Measurements from ENCODE around the gene AMZ1. TPM values are rescaled to one million over a fixed set of nuclear protein-coding genes. Genes with fewer than 3 reads are reported as not detected.

AMZ1 gene
- total and polyA plus RNA-seq, 2 experiments from 2014 or later: 3.4 to 5.9 TPM

- TF ChIP-seq EZH2phosphoT487 (IDR thresholded peaks at IDR 0.05; ENCODE audit: insufficient read depth, low read depth) (no peak), EZH2 (IDR thresholded peaks at IDR 0.05; ENCODE audit: insufficient read depth, poor library complexity, severe bottlenecking) (no peak)
- 73 to 76% methylated on average over 6 of the region's 6 CpGs for WGBS, 2 experiments (ENCODE audit: low coverage in 1 of 2, low lambda C conversion rate in 2 of 2, missing lambda C conversion rate in 2 of 2)
Measured at GRCh38 chr7:2644220-2644561, 43.8 kb upstream of the AMZ1 start.

GRCh38 chr7:2644562-2645273 is 43.3 kb upstream of the AMZ1 start:
- Histone ChIP-seq H3K36me3 (ENCODE audit: low read depth) (no peaks in the 10 kb centered on the region), H3K27me3 (replicated peaks; ENCODE audit: insufficient read depth) (no peaks in the 10 kb centered on the region), H2AFZ (no peak overlapping the region), H3K9me3 (ENCODE audit: low read depth) (no peaks in the 10 kb centered on the region), H3K4me1 (ENCODE audit: insufficient read depth) (peaks cover 21% of the 10 kb centered on the region), H3F3A (ENCODE audit: insufficient read depth) (0 out of 2 replicates have a peak, but pooled peaks cover 5% of the 10 kb centered on the region), H3K4me3 (no peak overlapping the region), H3K27ac (no peak overlapping the region), H3K79me2 (ENCODE audit: insufficient read depth) (peaks cover 11% of the 10 kb centered on the region), H3K4me2 (ENCODE audit: unreplicated experiment) (no peak overlapping the region), H4K20me1 (ENCODE audit: insufficient read depth) (no peaks in the 10 kb centered on the region), H3K9me2 (ENCODE audit: insufficient read depth) (no peaks in the 10 kb centered on the region), H3K9ac (no peak overlapping the region)
- DNase-seq: no peak
- in situ Hi-C loops (cut with MboI): no loop called here
- TF ChIP-seq EZH2 (IDR thresholded peaks at IDR 0.05; ENCODE audit: insufficient read depth, poor library complexity, severe bottlenecking) (no peak), EZH2phosphoT487 (IDR thresholded peaks at IDR 0.05; ENCODE audit: insufficient read depth, low read depth) (no peak)
- 80 to 84% methylated on average over 18 of the region's 18 CpGs for WGBS, 2 experiments (ENCODE audit: low coverage in 1 of 2, low lambda C conversion rate in 2 of 2, missing lambda C conversion rate in 2 of 2)

More at GRCh38 chr7:2644220-2644561, 43.8 kb upstream of the AMZ1 start:
- H3K9me2 ChIP-seq (ENCODE audit: insufficient read depth): no peaks in the 10 kb centered on the region
- DNase-seq: no peak
- no peaks in the 10 kb centered on the region for H3K36me3 ChIP-seq (ENCODE audit: low read depth)
- H3K27me3 ChIP-seq (replicated peaks; ENCODE audit: insufficient read depth): no peaks in the 10 kb centered on the region
- no peaks in the 10 kb centered on the region for H4K20me1 ChIP-seq (ENCODE audit: insufficient read depth)
- 0 out of 2 replicates have a peak, but pooled peaks cover 5% of the 10 kb centered on the region for H3F3A ChIP-seq (ENCODE audit: insufficient read depth)
- in situ Hi-C loops (cut with MboI): no loop called here
- H3K27ac ChIP-seq: no peak overlapping the region
- H3K9ac ChIP-seq: no peak overlapping the region
- H3K4me2 ChIP-seq (ENCODE audit: unreplicated experiment): no peak overlapping the region
- H2AFZ ChIP-seq: no peak overlapping the region
- peaks cover 23% of the 10 kb centered on the region for H3K4me1 ChIP-seq (ENCODE audit: insufficient read depth)
- peaks cover 16% of the 10 kb centered on the region for H3K79me2 ChIP-seq (ENCODE audit: insufficient read depth)
- no peaks in the 10 kb centered on the region for H3K9me3 ChIP-seq (ENCODE audit: low read depth)
- no peak overlapping the region for H3K4me3 ChIP-seq

GRCh38 chr7:2645274-2645868 is 42.6 kb upstream of the AMZ1 start:
- 83 to 86% methylated on average over 14 of the region's 14 CpGs for WGBS, 2 experiments (ENCODE audit: low coverage in 1 of 2, low lambda C conversion rate in 2 of 2, missing lambda C conversion rate in 2 of 2)
- in situ Hi-C loops (cut with MboI): no loop called here
- Histone ChIP-seq H3K36me3 (ENCODE audit: low read depth) (no peaks in the 10 kb centered on the region), H3K27ac (no peak overlapping the region), H3K79me2 (ENCODE audit: insufficient read depth) (peaks cover 4% of the 10 kb centered on the region), H3F3A (ENCODE audit: insufficient read depth) (0 out of 2 replicates have a peak, but pooled peaks cover 5% of the 10 kb centered on the region), H3K9me2 (ENCODE audit: insufficient read depth) (no peaks in the 10 kb centered on the region), H3K9me3 (ENCODE audit: low read depth) (no peaks in the 10 kb centered on the region), H4K20me1 (ENCODE audit: insufficient read depth) (no peaks in the 10 kb centered on the region), H3K9ac (no peak overlapping the region), H3K4me1 (ENCODE audit: insufficient read depth) (peaks cover 21% of the 10 kb centered on the region), H3K4me3 (no peak overlapping the region), H3K4me2 (ENCODE audit: unreplicated experiment) (no peak overlapping the region), H2AFZ (no peak overlapping the region), H3K27me3 (replicated peaks; ENCODE audit: insufficient read depth) (no peaks in the 10 kb centered on the region)
- DNase-seq: no peak
- no peak for TF ChIP-seq EZH2 (IDR thresholded peaks at IDR 0.05; ENCODE audit: insufficient read depth, poor library complexity, severe bottlenecking)
- TF ChIP-seq EZH2phosphoT487 (IDR thresholded peaks at IDR 0.05; ENCODE audit: insufficient read depth, low read depth): no peak

- H3K4me3 ChIP-seq: no peak overlapping the region
- TF ChIP-seq EZH2 (IDR thresholded peaks at IDR 0.05; ENCODE audit: insufficient read depth, poor library complexity, severe bottlenecking) (no peak), EZH2phosphoT487 (IDR thresholded peaks at IDR 0.05; ENCODE audit: insufficient read depth, low read depth) (no peak)
- no peaks in the 10 kb centered on the region for H3K9me2 ChIP-seq (ENCODE audit: insufficient read depth)
- no peak overlapping the region for H3K4me2 ChIP-seq (ENCODE audit: unreplicated experiment)
- no peak overlapping the region for H3K27ac ChIP-seq
- 0 out of 2 replicates have a peak, but pooled peaks cover 5% of the 10 kb centered on the region for H3F3A ChIP-seq (ENCODE audit: insufficient read depth)
- no peaks in the 10 kb centered on the region for H4K20me1 ChIP-seq (ENCODE audit: insufficient read depth)
- peaks cover 12% of the 10 kb centered on the region for H3K4me1 ChIP-seq (ENCODE audit: insufficient read depth)
- no peaks in the 10 kb centered on the region for H3K79me2 ChIP-seq (ENCODE audit: insufficient read depth)
- no peaks in the 10 kb centered on the region for H3K36me3 ChIP-seq (ENCODE audit: low read depth)
- H2AFZ ChIP-seq: no peak overlapping the region
- in situ Hi-C loops (cut with MboI): no loop called here
- no peak overlapping the region for H3K9ac ChIP-seq
- 84 to 86% methylated on average over 9 to 10 of the region's 10 CpGs for WGBS, 2 experiments (ENCODE audit: low coverage in 1 of 2, low lambda C conversion rate in 2 of 2, missing lambda C conversion rate in 2 of 2)
- no peaks in the 10 kb centered on the region for H3K9me3 ChIP-seq (ENCODE audit: low read depth)
- DNase-seq: no peak
- no peaks in the 10 kb centered on the region for H3K27me3 ChIP-seq (replicated peaks; ENCODE audit: insufficient read depth)
Measured at GRCh38 chr7:2646336-2646679, 41.7 kb upstream of the AMZ1 start.
